Glutamatergic neuron (in vitro differentiated cells): Measurements from ENCODE around the gene UNC5C. TPM values are rescaled to one million over a fixed set of nuclear protein-coding genes. Genes with fewer than 3 reads are reported as not detected.

Experiments used
- DNase-seq: peaks from one replicate; pipeline ENCODE4 v3.0.0; 2022
- H3K27ac Mint-ChIP-seq: one replicate; pipeline ENCODE4 v1.8.0; 2020; ENCODE audit warnings: mild to moderate bottlenecking, mixed read lengths, inconsistent platforms; ENCODE audit not compliant: unreplicated experiment
- H3K27me3 Mint-ChIP-seq: one replicate; pipeline ENCODE4 v1.8.0; 2020; ENCODE audit warnings: mild to moderate bottlenecking, moderate library complexity, mixed read lengths, inconsistent platforms; ENCODE audit not compliant: unreplicated experiment
- H3K36me3 Mint-ChIP-seq: one replicate; pipeline ENCODE4 v1.8.0; 2020; ENCODE audit warnings: mild to moderate bottlenecking, mixed read lengths, inconsistent platforms; ENCODE audit not compliant: unreplicated experiment
- H3K4me1 Mint-ChIP-seq: one replicate; pipeline ENCODE4 v1.8.0; 2020; ENCODE audit warnings: mild to moderate bottlenecking, low read depth, mixed read lengths, inconsistent platforms; ENCODE audit not compliant: unreplicated experiment
- H3K4me3 Mint-ChIP-seq: one replicate; pipeline ENCODE4 v1.8.0; 2020; ENCODE audit warnings: mild to moderate bottlenecking, mixed read lengths, inconsistent platforms; ENCODE audit not compliant: unreplicated experiment
- H3K9me3 Mint-ChIP-seq: one replicate; pipeline ENCODE4 v1.8.0; 2020; ENCODE audit warnings: mild to moderate bottlenecking, moderate library complexity, mixed read lengths, inconsistent platforms; ENCODE audit not compliant: unreplicated experiment
- CTCF ChIP-seq: fragments of 200-600 bp; sonication (generic); IDR thresholded peaks from one replicate; pipeline ENCODE4 v1.5.0; 2021; ENCODE audit not compliant: partially characterized antibody, unreplicated experiment
- total RNA-seq: library from RNA; stranded (reverse); fragmentation: NEBNext Ultra II Directional; extraction: Animal tissue kit (Norgen Biotek cat#: 25700); gene quantifications from one replicate; pipeline ENCODE4 v1.2.1, GENCODE V29; 2021; ENCODE audit not compliant: unreplicated experiment

UNC5C gene
- total RNA-seq, 1 donor from 2014 or later, result 41.2 TPM

DNA sequence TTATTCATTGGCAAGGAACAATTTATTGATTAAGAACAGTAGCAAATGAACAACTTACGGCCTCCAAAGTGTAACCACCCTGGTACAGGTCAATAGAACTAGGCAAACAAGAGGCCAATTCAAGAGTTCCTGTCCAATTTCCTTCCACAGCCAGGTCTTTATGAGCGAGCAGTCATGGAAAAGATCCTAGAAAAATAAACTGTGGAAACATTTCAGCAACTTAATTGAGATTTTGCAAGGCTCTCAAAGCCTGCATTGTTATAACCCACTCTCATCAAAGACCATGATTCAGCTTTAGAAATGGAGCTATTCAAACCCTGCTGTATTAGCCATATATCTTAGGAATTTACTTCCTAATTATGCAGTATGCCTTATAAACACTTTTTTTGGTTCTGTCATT, 43.6 kb downstream of the UNC5C start:
- no peak overlapping the region for H3K4me3 Mint-ChIP-seq

DNA sequence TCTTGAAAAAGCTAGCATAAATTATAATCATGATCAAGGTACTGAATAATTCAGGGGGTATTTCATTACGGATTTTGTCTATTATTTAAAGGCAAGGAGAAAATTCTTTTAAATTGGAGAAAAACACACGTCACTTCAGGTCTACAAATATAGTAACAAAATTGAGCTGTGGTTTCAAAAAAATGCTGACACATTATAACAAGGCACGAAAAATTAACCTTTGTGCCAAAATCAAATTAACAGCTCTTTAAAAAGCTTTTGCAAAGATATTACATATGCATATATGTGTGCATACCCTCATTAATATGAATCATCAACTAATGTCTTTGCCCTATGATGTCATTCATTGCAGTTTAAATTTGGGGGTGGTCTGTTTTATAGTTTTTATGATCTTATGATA, 44.3 kb downstream of the UNC5C start:
- Mint-ChIP-seq H3K4me3 (no peak overlapping the region), H3K27me3 (no peaks in the 10 kb centered on the region), H3K4me1 (peaks cover 7% of the 10 kb centered on the region), H3K27ac (no peak overlapping the region), H3K36me3 (no peaks in the 10 kb centered on the region), H3K9me3 (no peaks in the 10 kb centered on the region)
- DNase-seq, result no peak
- TF ChIP-seq CTCF, result no peak

More for the DNA sequence above, 43.6 kb downstream of the UNC5C start:
- no peaks in the 10 kb centered on the region for H3K27me3 Mint-ChIP-seq
- H3K4me1 Mint-ChIP-seq, result peaks cover 7% of the 10 kb centered on the region
- DNase-seq, result no peak
- H3K9me3 Mint-ChIP-seq, result no peaks in the 10 kb centered on the region
- H3K27ac Mint-ChIP-seq, result no peak overlapping the region
- no peaks in the 10 kb centered on the region for H3K36me3 Mint-ChIP-seq
- TF ChIP-seq CTCF, result no peak

- H3K36me3 Mint-ChIP-seq, result no peaks in the 10 kb centered on the region
- no peaks in the 10 kb centered on the region for H3K27me3 Mint-ChIP-seq
- no peak overlapping the region for H3K4me3 Mint-ChIP-seq
- H3K27ac Mint-ChIP-seq, result no peak overlapping the region
- H3K9me3 Mint-ChIP-seq, result no peaks in the 10 kb centered on the region
- no peak for TF ChIP-seq CTCF
- peaks cover 6% of the 10 kb centered on the region for H3K4me1 Mint-ChIP-seq
- DNase-seq, result no peak
Observed at GRCh38 chr4:95500361-95500760, 48.4 kb downstream of the UNC5C start.

DNA sequence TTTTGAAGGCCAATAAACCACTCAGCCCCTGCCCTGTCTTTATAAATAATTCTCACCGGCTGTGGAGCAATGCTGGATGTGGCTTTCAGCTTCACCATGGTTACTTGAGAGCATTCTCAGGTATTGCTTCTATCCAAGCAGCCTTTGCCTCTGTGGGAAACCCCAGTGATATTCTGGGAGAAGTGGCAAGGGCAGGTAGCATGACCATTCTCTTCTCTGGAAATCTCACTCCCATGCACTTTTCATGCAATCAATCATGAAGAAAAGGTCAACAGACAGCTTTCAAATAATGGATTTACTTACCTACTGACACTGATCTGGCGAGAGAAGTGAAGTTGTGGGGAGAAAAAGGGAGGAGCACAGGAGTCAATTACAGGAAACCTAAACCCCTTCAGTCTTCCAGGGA, 49.5 kb downstream of the UNC5C start:
- no peaks in the 10 kb centered on the region for H3K27me3 Mint-ChIP-seq
- TF ChIP-seq CTCF, result no peak
- no peak overlapping the region for H3K27ac Mint-ChIP-seq
- no peaks in the 10 kb centered on the region for H3K9me3 Mint-ChIP-seq
- DNase-seq, result no peak
- H3K36me3 Mint-ChIP-seq, result no peaks in the 10 kb centered on the region
- no peak overlapping the region for H3K4me3 Mint-ChIP-seq
- peaks cover 5% of the 10 kb centered on the region for H3K4me1 Mint-ChIP-seq

DNA sequence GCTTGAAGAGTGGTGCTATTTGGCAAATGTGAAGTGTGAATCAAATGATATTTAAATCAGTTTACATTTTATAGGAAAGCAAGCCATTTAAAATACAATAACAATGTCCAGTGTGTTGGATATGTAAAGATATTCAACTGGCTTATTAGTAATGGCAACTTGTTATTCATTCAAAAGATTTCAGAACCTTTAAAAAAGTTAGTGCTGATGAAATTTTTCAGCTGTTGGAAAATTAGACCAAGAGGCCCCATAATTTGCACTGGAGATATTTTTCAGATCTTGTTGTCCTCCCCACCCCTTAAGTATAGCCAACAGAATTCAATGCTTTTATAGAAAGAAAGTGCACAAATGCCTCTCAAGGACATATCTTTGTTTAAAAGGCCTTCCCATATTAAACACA, 54.6 kb downstream of the UNC5C start:
- TF ChIP-seq CTCF, result no peak

More for the DNA sequence above, 54.6 kb downstream of the UNC5C start:
- H3K4me3 Mint-ChIP-seq, result no peak overlapping the region
- H3K9me3 Mint-ChIP-seq, result no peaks in the 10 kb centered on the region
- H3K27me3 Mint-ChIP-seq, result no peaks in the 10 kb centered on the region
- peaks cover 7% of the 10 kb centered on the region for H3K4me1 Mint-ChIP-seq
- H3K27ac Mint-ChIP-seq, result no peak overlapping the region
- no peak for DNase-seq
- H3K36me3 Mint-ChIP-seq, result no peaks in the 10 kb centered on the region
